ENCODE results near the gene SH2D1B.

- no peak for TF ChIP-seq POLR2AphosphoS5 (IDR thresholded peaks at IDR 0.05; ENCODE audit: low read depth, low read length)
- no peak for TF ChIP-seq TAF1 (IDR thresholded peaks at IDR 0.05; ENCODE audit: low read depth, low read length)
Observed at GRCh38 chr1:162422662-162423375, 10.9 kb upstream of the SH2D1B start.

All from GM12891 (cell line).